ENCODE measurements around the gene CMTM7. TPM values are rescaled to one million over a fixed set of nuclear protein-coding genes. Genes with fewer than 3 reads are reported as not detected.

The CMTM7 gene
- total and polyA plus RNA-seq, 2 of the 8 experiments (the other 6 are each of a cell fraction or from before 2014, with no cell fraction given), result 33.3 to 65.8 TPM

GRCh38 chr3:32430900-32431299, 39.2 kb downstream of the CMTM7 start:
- Histone ChIP-seq H4K91ac (replicated peaks; ENCODE audit: insufficient read length, low read length) (no peak overlapping the region), H3K4ac (replicated peaks; ENCODE audit: insufficient read length, low read depth, low read length) (no peak overlapping the region), H3K23ac (ENCODE audit: insufficient read length) (no peak overlapping the region), H4K20me1 (replicated peaks in 1 of 2; ENCODE audit: control insufficient read depth in 1 of 2, insufficient read depth in 2 of 2, low read length in 2 of 2) (peaks cover 3 to 6% of the 10 kb centered on the region in 2 experiments), H3K27me3 (replicated peaks in 1 of 4; ENCODE audit: control insufficient read depth in 3 of 4, extremely low read depth in 1 of 4, insufficient read depth in 3 of 4, low read length in 3 of 4) (no peaks in the 10 kb centered on the region), H3K79me1 (ENCODE audit: low read depth, low read length) (peaks cover 2% of the 10 kb centered on the region; the same call in 1 of the 2 replicates), H2BK15ac (ENCODE audit: low read length) (no peak overlapping the region), H3K4me2 (ENCODE audit: insufficient read depth in 1 of 2, low read depth in 2 of 2, low read length in 2 of 2) (no peak overlapping the region), H2AK5ac (ENCODE audit: low read depth, low read length) (no peak overlapping the region), H3K23me2 (ENCODE audit: low read depth, low read length) (no peaks in the 10 kb centered on the region), H2BK20ac (ENCODE audit: low read length) (no peak overlapping the region), H3K4me1 (replicated peaks in 1 of 4; ENCODE audit: control insufficient read depth in 3 of 4, insufficient read depth in 4 of 4, low read length in 3 of 4) (0 out of 7 replicates have a peak, but pooled peaks cover 0 to 3% (median 0%) of the 10 kb centered on the region in 4 experiments), H3K36me3 (ENCODE audit: control insufficient read depth in 2 of 4, insufficient read depth in 4 of 4, low read length in 3 of 4) (no peaks in the 10 kb centered on the region), H3K79me2 (ENCODE audit: control insufficient read depth in 1 of 2, insufficient read depth in 2 of 2, low read length in 2 of 2) (peaks cover 0 to 8% of the 10 kb centered on the region in 2 experiments; a peak in 1 of 4 replicates), H3K4me3 (ENCODE audit: extremely low read depth in 1 of 4, insufficient read depth in 2 of 4, low read depth in 3 of 4, low read length in 4 of 4) (no peak overlapping the region), H4K8ac (ENCODE audit: extremely low read depth, insufficient read depth, low read length) (no peak overlapping the region), H3K14ac (ENCODE audit: insufficient read length) (no peak overlapping the region), H3K27ac (ENCODE audit: low read depth, low read length) (no peak overlapping the region), H2BK12ac (ENCODE audit: low read depth, low read length) (no peak overlapping the region), H3K9me3 (ENCODE audit: insufficient read depth in 2 of 2, low read depth in 1 of 2, low read length in 1 of 2) (no peaks in the 10 kb centered on the region), H3K9ac (replicated peaks in 1 of 4; ENCODE audit: extremely low read depth in 1 of 4, low read depth in 3 of 4, low read length in 3 of 4) (no peak overlapping the region), H2BK5ac (ENCODE audit: low read depth, low read length) (no peak overlapping the region), H3K18ac (ENCODE audit: extremely low read depth, low read length) (no peak overlapping the region), H4K5ac (ENCODE audit: insufficient read length, low read depth, low read length) (no peak overlapping the region), H3K56ac (replicated peaks; ENCODE audit: insufficient read length, low read depth, low read length) (no peak overlapping the region), H2BK120ac (replicated peaks; ENCODE audit: low read depth, low read length) (no peak overlapping the region), H2AFZ (ENCODE audit: low read length) (no peak overlapping the region)
- CTCF ChIA-PET (ENCODE audit: partially characterized antibody), result no interaction called here
- POLR2A ChIA-PET (ENCODE audit: partially characterized antibody), result no interaction called here
- no peak for TF ChIP-seq RFX5 (IDR thresholded peaks at IDR 0.05; ENCODE audit: borderline replicate concordance, low read depth, low read length)
- no peak for TF ChIP-seq TAF7 (optimal IDR thresholded peaks at IDR 0.05; ENCODE audit: borderline replicate concordance, low read depth, low read length)
- no peak for TF ChIP-seq RAD21 (IDR thresholded peaks at IDR 0.05 in 1 of 2, conservative IDR thresholded peaks at IDR 0.05 in 1 of 2; ENCODE audit: low read depth in 2 of 2, low read length in 2 of 2)
- no peak for TF ChIP-seq HDAC6 (IDR thresholded peaks at IDR 0.05; ENCODE audit: low read depth, low read length)
- TF ChIP-seq EZH2 (IDR thresholded peaks at IDR 0.05; ENCODE audit: low read depth, low read length, severe bottlenecking), result no peak
- no peak for TF ChIP-seq GABPA (IDR thresholded peaks at IDR 0.05; ENCODE audit: borderline replicate concordance, insufficient read depth, low read length)
- TF ChIP-seq ATF2 (IDR thresholded peaks at IDR 0.05; ENCODE audit: low read length), result no peak
- TF ChIP-seq YY1 (IDR thresholded peaks at IDR 0.05; ENCODE audit: low read depth, low read length), result no peak
- FAIRE-seq (no peak), DNase-seq (ENCODE audit: low read depth in 1 of 2, low spot score in 2 of 2) (no peak)
- WGBS, 2 experiments (ENCODE audit: extremely low coverage in 1 of 2, insufficient coverage in 1 of 2, insufficient read length in 1 of 2, insufficient replicate concordance in 2 of 2, low coverage in 1 of 2, low lambda C conversion rate in 2 of 2, missing lambda C conversion rate in 1 of 2), result 88% methylated on average over 5 of the region's 5 CpGs; no CpG with 5 or more reads in 1 of the 2 experiments
